Thyroid gland (tissue), 4 donors: ENCODE measurements around the gene RXFP4.

ENCODE experiments used
- CTCF ChIP-seq, 6 experiments: fragments of 200-600 bp in 3 of 6; fragments of 450-650 bp in 3 of 6; sonication (generic) in 3 of 6; IDR thresholded peaks; one replicate each; pipeline ENCODE4 v1.5.1; 2016 to 2019; ENCODE audit warnings: antibody characterized with exemption in 6 of 6, mild to moderate bottlenecking in 2 of 6, inconsistent platforms in 1 of 6, moderate library complexity in 1 of 6
- POLR2A ChIP-seq, 2 donors: fragments of 450-650 bp; IDR thresholded peaks; one replicate each; pipeline ENCODE4 v1.6.1; 2017; ENCODE audit warnings: antibody characterized with exemption in 2 of 2, mild to moderate bottlenecking in 2 of 2, moderate library complexity in 1 of 2

- TF ChIP-seq POLR2A (IDR thresholded peaks at IDR 0.05) (no peak), CTCF (IDR thresholded peaks at IDR 0.05) (no peak)
Observed at GRCh38 chr1:155942578-155943141, 1.2 kb downstream of the RXFP4 start.
